NCI-H2029 (cell line): Measurements from ENCODE around the gene SLC25A36.
"Not testable (repeated sequence)": the region's sequence is repeated elsewhere in the genome, so short reads cannot be mapped to it uniquely, and the experiment has no call there.

ENCODE experiments used
- DNase-seq: peaks from one replicate; lab custom pipeline; 2025; lab: John Stamatoyannopoulos, UW

SLC25A36 gene

DNA sequence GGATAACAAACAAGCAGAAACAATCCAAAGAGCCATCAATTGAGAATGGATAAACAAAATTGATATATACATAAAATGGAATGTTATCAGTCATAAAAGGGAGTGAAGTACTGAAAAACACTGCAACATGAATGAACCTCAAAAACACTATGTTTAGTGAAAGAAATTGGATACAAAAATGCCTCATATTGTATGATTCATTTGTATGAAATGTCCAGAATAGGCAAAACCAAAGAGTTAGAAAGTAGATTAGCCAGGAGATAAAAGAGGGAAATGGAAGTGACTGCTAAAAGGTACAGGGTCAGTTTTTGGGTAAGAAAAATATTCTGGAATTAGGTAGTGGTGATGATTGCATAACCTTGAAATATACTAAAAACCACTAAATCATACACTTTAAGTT lies 9.8 kb upstream of the SLC25A36 start:
- no peak for DNase-seq

DNA sequence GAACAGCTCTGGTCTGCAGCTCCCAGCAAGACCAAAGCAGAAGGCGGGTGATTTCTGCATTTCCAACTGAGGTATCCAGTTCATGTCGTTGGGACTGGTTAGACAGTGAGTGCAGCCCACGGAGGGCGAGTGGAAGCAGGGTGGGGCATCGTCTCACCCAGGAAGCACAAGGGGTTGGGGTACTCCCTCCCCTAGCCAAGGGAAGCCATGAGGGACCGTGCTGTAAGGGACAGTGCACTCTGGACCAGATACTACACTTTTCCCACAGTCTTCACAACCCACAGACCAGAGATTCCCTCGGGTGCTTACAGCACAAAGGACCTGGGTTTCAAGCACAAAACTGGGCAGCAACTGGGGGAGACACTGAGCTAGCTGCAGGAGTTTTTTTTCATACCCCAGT lies 8.5 kb upstream of the SLC25A36 start:
- no peak for DNase-seq

DNA sequence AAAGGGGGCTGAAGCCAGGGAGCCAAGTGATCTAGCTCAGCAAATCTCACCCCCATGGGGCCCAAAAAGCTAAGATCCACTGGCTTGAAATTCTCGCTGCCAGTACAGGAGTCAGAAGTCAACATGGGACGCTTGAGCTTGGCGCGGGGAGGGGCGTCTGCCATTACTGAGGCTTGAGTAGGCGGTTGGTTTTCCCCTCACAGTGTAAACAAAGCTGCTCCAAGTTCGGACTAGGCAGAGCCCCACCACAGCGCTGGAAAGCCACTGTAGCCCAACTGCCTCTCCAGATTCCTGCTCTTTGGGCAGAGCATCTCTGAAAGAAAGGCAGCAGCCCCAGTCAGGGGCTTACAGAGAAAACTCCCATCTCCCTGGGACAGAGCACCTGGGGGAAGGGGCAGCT lies 8.1 kb upstream of the SLC25A36 start:
- no peak for DNase-seq

DNA sequence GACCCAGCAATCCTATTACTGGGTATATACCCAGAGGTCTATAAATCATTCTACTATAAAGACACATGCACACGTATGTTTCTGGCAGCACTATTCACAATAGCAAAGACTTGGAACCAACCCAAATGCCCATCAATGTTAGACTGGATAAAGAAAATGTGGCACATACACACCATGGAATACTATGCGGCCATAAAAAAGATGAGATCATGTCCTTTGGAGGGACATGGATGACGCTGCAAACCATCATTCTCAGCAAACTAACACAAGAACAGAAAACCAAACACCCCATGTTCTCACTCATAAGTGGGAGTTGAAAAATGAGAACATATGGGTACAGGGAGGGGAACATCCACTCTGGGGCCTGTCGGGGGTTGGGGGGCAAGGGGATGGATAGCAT lies 2.3 kb upstream of the SLC25A36 start:
- not testable (repeated sequence) for DNase-seq

DNA sequence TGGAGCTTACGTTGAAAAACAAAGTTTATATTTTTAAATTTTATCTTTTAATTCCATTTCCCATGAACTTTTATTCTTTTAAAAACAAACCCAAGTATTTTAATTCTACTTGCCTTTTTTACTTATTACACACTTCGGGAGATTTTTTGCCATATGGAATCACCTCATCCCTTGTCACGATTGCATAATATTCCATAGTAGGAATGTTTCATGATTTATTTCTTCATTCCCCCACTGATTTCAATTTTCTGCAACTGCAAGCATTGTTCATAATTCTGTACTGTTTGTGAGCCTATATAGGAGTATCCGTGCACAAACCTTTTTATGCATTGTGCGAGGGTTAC lies 574 bp upstream of the SLC25A36 start:
- DNase-seq: no peak

DNA sequence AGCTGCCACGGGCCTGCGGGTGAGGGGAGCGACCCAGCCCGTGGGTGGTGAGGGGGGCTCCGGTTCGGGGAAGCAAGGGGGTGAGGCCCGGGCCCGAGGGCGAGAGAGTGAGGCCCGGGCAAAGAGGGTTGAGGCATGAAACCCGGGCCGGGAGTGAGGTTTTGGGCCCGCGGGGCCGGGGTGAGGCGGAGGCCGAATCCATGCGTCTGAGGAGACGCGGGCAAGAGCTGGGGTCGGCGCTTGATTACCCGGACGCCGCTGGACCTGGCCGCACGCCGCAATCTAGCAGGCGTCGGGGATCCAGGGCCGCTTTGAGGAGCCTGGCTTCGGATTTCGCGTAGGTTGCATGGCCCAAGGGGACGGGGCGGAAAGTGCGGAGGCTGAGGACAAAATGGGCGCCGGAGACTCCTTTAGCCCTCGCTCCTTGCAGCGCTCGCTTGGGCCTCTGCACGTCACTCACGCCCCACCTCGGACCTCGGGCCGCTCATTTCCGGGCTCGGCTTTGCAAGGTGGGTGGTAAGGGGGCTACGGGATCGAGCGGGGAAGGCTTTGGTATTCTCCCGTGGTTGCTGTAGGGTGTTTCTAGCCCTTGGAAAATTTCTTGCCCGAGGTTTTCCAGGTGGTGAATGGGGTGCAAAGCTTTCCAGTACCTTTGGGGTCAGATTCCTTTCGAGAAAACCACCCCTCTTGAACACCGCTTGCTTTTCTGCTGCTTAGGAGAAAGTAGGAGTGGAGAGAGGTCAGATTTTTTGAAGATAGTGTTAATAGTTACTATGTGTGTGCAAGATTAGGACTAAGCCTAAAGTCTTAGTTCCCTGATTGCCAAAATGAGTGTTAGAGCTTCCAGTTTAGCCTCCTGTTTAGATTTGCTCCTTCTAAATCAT lies 827 bp downstream of the SLC25A36 start:
- DNase-seq: peak; percentile 48

DNA sequence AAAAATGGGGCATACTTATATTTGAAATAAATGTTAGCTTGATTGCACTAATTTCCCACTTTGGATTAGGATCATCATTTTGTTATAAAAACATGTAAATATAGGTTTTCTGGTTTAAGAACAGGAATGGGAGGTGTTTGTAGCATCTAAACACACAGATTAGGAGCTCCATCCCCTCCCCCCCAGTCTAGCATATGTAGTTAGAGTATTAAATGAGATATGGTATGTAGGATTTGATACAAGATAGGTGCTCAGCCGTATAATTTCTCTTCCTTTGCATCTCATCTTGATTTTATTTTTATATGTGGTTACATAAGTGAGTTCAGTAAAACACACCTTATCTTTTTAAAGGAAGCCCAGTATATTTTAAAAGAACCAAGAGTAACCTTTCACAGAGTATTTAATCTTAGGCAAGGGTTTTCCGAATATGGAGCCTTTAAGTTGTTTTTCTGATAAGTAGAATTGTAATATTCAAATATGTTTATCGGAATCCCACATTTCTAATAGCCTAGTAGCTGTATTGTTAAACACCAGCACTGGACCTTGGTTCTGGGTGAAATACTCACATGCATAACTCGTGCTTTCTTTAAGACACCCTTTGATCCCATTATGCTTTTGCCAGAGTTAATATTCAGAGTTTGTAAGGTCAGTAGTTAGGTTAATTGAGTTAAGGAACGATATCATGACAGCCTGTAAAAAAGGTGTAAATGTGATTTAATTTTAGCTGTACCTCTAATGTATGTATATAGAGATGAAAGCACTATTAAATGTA lies 2.3 kb downstream of the SLC25A36 start:
- DNase-seq: no peak

DNA sequence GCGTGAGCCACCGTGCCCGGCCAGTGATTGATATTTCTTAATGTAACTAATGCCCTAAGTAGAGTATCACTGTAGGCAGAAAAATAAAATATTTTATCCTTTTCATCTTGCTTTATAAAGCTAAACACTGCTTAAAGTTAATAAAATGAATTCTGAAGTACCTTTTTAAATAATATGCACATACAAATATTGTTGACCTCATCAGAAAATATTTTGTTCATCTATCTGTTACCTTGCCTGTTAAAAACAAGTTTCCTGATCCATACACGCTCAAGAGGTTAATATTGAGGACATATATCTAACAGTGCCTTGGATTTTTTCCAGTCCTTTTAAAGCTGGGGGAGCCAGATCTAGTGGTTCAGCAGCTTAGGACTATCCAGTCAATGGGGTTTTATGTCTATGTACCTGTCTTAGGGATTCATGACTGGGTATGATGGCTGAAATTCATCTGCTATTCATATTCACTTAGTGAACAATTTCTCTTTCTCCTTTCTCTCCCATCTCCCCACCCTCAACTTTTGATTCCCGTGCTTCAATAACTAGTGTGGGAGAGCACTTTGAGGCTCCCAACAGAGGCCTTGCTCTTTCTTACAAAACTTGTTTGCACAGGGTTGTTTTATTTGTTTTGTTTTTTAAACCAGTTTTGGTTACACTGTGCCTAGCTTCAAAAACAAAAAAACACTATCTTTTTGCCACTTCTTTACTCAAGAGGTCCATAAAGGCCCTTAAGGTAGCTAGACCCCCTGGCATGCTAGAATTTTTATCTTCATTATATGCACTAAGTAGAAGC lies 7.0 kb downstream of the SLC25A36 start:
- no peak for DNase-seq

DNA sequence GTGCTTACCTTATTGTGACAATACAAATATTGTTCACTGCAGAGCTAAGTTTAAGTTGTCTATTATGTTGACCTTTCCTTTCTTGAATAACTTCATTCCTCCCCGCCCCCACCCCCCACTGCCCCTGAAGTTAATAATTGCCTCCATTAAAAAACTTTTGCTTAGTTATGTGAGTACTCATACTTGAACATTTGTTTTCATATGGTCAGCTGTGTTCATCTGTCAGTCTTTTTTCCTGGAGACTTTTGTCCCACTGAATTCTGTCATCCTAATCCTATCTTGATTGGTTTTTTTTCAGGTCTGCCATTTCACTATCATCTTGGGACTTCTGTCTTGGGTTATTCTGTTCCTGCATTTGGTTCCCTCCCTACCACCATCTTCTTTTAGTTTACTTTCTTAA lies 8.5 kb downstream of the SLC25A36 start:
- no peak for DNase-seq

DNA sequence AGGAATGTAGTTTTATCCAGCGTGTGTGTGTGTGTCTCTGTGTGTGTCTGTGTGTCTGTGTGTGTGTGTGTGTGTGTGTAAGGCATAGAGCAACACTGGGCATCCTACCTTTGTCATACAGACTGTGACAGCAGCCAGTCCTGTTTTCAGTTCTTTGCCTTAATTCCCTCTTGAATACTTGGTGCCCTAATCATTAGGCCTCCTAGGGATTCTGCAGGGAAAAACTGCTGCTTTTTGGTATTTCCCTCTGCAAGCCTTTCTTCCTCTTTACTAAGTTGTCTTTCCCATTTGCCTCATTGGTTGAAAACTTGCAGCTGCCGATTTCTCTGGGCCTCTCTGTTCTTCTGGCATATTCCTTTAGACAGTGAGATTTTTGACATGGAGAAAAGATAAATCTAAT lies 9.2 kb downstream of the SLC25A36 start:
- no peak for DNase-seq

DNA sequence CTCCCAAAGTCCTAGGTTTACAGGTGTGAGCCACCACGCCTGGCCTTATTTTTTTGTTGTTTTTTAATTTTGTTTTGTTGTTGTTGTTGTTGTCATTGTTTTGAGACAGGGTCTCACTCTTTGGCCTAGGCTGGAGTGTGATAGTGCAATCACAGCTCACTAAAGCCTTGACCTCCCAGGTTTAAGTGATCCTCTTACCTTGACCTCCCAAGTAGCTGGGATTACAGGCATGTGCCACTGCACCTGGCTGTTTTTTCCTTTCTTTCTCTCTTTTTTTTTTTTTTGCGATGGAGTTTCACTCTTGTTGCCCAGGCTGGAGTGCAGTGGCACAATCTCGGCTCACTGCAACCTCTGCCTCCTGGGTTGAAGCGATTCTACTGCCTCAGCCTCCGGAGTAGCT lies 10.1 kb downstream of the SLC25A36 start:
- DNase-seq: not testable (repeated sequence)

DNA sequence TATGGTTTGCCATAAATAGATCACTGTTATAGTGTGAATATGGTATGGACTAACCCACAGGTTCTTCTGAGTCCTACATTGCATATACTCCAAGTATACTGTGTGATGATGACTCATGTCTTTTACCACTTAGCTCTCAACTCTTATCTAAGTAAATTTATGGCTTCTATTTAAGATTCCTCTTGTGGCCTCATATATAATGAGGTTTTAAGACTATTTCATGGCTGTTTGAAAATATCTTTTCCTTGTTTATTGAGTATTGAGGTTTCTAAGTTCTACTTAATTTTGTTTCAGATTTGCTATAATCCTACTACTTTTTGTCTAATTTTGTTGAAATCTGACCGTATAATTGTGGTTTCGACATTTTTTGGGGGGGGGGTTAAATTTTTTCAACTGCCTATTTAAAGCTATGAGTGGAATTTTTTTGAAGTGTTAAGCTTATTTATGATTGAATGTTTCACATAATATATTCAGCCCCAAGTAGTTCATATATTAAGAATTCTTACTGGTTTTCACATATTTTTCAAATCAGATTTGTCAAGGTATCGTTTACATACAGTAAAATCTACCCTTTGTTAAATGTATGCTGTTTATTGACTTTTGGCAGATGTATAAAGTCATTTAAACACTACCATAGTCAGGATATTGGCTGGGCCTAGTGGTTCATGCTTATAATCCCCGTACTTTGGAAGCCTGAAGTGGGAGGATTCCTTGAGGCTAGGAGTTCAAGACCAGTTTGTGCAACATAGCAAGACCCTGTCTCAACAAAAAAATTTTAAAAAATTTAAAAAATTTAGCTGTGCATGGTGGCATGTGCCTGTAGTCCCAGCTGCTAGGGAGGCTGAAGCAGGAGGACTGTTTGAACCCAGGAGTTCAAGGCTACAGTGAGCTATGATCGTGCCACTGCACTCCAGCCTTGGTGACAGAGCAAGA lies 11.7 kb downstream of the SLC25A36 start:
- DNase-seq: no peak

DNA sequence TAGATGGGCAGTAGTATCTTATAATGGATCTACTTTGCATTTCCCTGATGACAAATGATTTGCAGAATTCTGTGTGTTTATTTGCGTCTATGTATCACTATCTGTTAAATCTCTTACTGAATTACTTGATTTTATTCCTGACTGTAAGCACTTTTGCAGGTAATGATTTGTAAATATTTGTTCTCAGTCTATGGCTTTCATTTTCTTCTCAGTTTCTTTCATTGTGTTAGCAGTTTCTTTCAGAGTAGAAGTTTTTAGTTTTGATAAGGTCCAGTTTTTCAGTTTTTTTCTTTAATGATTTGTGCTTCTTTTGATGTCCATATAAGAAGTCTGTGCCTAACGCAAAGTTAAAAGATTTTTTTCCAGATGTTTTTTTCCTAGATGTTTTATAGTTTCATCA lies 12.9 kb downstream of the SLC25A36 start:
- no peak for DNase-seq

DNA sequence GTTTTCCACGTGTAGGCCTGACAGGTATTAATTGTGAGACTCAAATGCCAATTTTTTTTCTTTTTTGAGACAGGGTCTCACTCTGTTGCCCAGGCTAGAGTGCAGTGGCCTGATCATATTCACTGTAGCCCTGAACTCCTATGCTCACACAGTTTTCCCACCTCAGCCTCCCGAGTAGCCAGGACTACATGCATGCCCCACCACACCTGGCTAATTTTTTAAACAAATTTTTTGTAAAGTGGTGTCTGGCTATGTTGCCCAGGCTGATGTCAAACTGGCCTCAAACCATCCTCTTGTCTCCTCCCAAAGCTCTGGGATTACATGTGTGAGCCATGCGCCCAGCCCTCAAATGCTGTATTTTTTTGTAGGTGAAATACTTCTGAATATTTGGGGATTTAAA lies 14.0 kb downstream of the SLC25A36 start:
- DNase-seq: no peak

DNA sequence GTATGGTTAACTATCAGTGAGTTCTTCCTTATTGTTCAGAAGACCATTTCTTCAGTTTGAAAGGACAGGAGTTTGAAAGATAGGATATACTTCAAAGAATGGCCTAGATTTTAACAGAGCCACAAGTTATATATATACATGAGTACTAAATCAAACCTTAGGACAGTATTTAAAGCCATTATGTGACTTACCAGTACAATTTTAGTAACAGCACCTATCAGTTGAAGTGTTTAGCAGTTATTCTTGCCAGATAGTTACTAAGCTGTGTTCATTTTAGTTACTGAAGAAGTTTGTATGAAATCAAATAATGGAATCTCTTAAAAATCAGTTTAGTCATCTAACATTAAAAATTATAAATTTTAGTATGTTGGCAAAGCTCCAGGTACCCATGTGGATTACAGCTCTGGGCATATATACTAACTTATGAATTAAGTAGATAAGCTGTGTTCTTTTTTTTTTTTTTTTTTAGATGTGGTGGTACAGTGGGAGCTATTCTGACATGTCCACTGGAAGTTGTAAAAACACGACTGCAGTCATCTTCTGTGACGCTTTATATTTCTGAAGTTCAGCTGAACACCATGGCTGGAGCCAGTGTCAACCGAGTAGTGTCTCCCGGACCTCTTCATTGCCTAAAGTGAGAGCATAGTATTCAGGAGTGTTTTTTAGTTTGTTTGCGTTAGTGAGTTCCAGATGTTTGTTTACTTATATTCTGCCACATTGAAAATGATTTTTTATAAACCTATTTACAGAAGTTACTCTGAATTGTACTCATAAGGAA lies 14.6 kb downstream of the SLC25A36 start:
- no peak for DNase-seq

DNA sequence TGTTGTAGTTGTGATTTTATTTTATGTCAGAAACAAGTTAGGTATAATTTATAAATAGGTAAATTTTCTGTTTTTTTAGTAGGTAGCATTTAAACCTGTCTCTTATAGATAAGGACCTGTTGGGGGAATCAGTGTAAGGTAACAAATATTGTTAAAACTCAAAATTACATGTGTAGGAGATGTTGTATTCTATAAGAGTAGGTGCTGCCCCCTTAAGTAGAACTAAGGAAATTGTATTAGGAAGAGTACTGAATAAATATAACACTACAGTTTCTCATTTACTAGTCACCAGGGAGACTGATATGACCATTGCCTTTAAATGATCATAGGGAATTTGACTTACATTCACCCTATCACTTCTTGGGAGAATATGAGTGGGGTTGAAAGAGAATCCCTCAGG lies 31.2 kb downstream of the SLC25A36 start:
- DNase-seq: no peak

DNA sequence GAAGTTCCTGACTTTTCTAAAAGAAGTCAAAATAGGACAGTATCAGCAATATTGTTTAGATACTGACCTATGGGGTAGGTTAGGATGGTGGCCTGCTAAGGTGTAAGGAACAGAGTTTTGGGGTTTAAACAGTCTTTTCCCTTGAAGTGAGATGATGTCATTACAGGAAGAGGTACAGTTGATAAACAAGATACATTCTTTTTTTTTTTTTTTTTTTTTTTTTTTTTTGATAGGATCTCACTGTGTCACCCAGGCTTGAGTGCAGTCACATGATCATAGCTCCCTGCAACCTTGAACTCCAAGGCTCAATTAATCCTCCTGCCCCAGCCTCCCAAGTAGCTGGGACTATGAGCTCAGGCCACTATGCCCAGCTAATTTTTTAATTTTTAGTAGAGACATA lies 33.3 kb downstream of the SLC25A36 start:
- DNase-seq: no peak

DNA sequence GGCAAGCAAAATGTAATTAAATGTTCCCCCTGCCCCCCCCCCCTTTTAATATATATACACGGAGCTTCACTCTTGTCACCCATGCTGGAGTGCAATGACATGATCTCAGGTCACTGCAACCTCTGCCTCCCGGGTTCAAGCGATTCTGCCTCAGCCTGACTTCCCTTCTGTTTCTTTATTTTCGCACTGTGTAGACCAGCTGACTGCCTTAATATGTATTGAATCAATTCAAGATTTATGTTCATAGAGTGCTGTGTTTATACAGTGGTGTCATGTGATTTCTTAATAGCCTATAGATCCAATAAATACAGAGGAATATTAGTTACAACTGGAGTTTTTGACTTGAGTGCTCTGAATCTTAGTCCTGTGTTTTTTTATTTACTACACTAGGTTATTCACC lies 39.0 kb downstream of the SLC25A36 start:
- no peak for DNase-seq

DNA sequence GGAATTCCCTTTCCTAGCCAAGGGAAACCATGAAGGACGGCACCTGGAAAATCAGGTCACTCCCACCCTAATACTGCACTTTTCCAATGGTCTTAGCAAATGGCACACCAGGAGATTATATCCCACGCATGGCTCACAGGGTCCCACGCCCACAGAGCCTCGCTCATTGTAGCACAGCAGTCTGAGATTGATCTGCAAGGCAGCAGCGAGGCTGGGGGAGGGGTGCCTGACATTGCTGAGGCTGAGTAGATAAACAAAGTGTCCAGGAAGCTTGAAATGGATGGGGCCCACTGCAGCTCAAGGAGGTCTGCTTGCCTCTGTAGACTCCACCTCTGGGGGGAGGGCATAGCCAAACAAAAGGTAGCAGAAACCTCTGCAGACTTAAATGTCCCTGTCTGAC lies 46.2 kb downstream of the SLC25A36 start:
- DNase-seq: not testable (repeated sequence)

DNA sequence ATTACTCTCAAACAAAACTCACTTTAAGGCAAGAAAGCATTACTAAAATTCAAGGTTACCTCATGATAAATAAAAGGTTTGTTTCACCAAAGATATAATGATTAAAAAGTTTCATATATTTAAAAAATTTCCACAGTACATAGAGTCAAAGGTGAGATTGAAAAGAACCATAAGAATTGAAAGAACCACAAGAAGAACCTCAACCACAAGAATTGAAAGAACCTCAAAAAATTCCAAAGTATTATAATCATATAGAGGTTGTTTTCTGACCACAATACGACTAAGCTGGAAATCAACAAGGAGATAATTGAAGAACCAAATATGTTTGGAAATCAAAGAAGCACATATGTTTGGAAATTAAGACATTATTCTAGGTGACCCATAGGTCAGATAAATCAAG lies 52.7 kb downstream of the SLC25A36 start:
- DNase-seq: no peak

DNA sequence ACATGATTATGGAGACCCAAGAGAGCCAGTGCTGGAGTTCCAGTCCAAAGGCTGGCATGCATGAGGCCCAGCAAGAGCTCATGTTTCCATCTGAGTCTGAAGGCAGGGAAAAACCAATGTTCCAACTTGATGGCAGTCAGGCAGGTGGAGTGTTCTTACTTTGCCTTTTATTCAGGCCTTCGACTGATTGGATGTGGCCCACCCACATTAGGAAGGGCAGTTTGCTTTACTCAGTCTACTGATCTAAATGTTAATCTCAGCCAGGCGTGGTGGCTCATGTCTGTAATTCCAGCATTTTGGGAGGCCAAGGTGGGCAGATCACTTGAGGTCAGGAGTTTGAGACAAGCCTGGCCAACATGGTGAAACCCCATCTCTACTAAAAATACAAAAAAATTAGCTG lies 53.2 kb downstream of the SLC25A36 start:
- not testable (repeated sequence) for DNase-seq
